HepG2 (cell line): ENCODE results near the gene UBXN6. TPM values are rescaled to one million over a fixed set of nuclear protein-coding genes. Genes with fewer than 3 reads are reported as not detected.

ENCODE experiments used
- AKAP8 ChIP-seq: sonication (generic); formaldehyde crosslinking; IDR thresholded peaks from 2 replicates; pipeline ENCODE4 v1.5.1; 2020; ENCODE audit warnings: mild to moderate bottlenecking, missing genetic modification reagents
- ARID2 ChIP-seq: sonication (generic); formaldehyde crosslinking; IDR thresholded peaks from 2 replicates; pipeline ENCODE4 v1.8.1; 2022; ENCODE audit warnings: mild to moderate bottlenecking, missing genetic modification reagents, borderline replicate concordance
- CSRNP1 ChIP-seq: sonication (generic); formaldehyde crosslinking; IDR thresholded peaks from 2 replicates; pipeline ENCODE4 v1.8.1; 2023; ENCODE audit warnings: mild to moderate bottlenecking, missing genetic modification reagents
- DDIT3 ChIP-seq: sonication (generic); formaldehyde crosslinking; IDR thresholded peaks from 2 replicates; pipeline ENCODE4 v1.4.0; 2020; ENCODE audit warnings: mild to moderate bottlenecking, missing genetic modification reagents
- DMTF1 ChIP-seq: sonication (generic); formaldehyde crosslinking; IDR thresholded peaks from 2 replicates; pipeline ENCODE4 v1.4.0; 2020; ENCODE audit warnings: mild to moderate bottlenecking, missing genetic modification reagents
- PHF8 ChIP-seq: sonication (generic); formaldehyde crosslinking; IDR thresholded peaks from 2 replicates; pipeline ENCODE4 v1.5.0; 2020; ENCODE audit warnings: missing genetic modification reagents
- RFX5 ChIP-seq: IDR thresholded peaks from 2 replicates; pipeline ENCODE4 v1.6.1; 2011; ENCODE audit warnings: low read depth, low read length, improper control_type of control experiment
- SALL2 ChIP-seq: sonication (generic); formaldehyde crosslinking; IDR thresholded peaks from 2 replicates; pipeline ENCODE4 v1.8.1; 2023; ENCODE audit warnings: mild to moderate bottlenecking, missing genetic modification reagents, inconsistent platforms
- SNAPC2 ChIP-seq: sonication (generic); formaldehyde crosslinking; IDR thresholded peaks from 2 replicates; pipeline ENCODE4 v1.8.1; 2022; ENCODE audit warnings: mild to moderate bottlenecking, missing genetic modification reagents
- ZFX ChIP-seq: sonication (generic); formaldehyde crosslinking; IDR thresholded peaks from 2 replicates; pipeline ENCODE4 v1.4.0; 2020; ENCODE audit warnings: mild to moderate bottlenecking, low read depth, missing genetic modification reagents, moderate library complexity
- ZNF550 ChIP-seq: sonication (generic); formaldehyde crosslinking; IDR thresholded peaks from 2 replicates; pipeline ENCODE4 v1.4.0; 2020; ENCODE audit warnings: mild to moderate bottlenecking, missing genetic modification reagents, borderline replicate concordance
- ZNF563 ChIP-seq: sonication (generic); formaldehyde crosslinking; IDR thresholded peaks from 2 replicates; pipeline ENCODE4 v1.8.0; 2022; ENCODE audit warnings: mild to moderate bottlenecking, moderate library complexity, missing genetic modification reagents
- ZNF850 ChIP-seq: sonication (generic); formaldehyde crosslinking; conservative IDR thresholded peaks from 2 replicates; pipeline ENCODE4 v1.9.0; 2021; ENCODE audit warnings: mild to moderate bottlenecking, missing genetic modification reagents
- ZSCAN31 ChIP-seq: sonication (generic); formaldehyde crosslinking; IDR thresholded peaks from 2 replicates; pipeline ENCODE4 v1.5.0; 2020; ENCODE audit warnings: low read depth, mild to moderate bottlenecking, missing genetic modification reagents
- polyA plus RNA-seq, 8 experiments: library from polyadenylated mRNA; depleted of rRNA in 3 of 8; stranded (reverse) in 7 of 8; unstranded in 1 of 8; fragments of >200 nt; fragmentation: Illumina TruSeq in 4 of 8; extraction: Trizol in 4 of 8; gene quantifications; 2 replicates each; pipeline versions ENCODE4 v1.2.1 to v1.2.3, GENCODE V29; 2011 to 2016; ENCODE audit warnings: low read depth in 4 of 8, missing spikeins in 1 of 8, mixed read lengths in 1 of 8; ENCODE audit not compliant: insufficient read depth in 1 of 8
- total RNA-seq, 5 experiments: library from RNA; depleted of rRNA; stranded (reverse); fragments of >200 nt; fragmentation: Illumina TruSeq; extraction: Trizol; gene quantifications; 2 replicates each; pipeline ENCODE4 v1.2.3, GENCODE V29; 2016; ENCODE audit warnings: low read depth in 1 of 5
- TF ChIP-seq, protein P1 (sequence below): sonication (generic); formaldehyde crosslinking; IDR thresholded peaks from 2 replicates; pipeline ENCODE4 v1.4.0; 2020; ENCODE audit warnings: mild to moderate bottlenecking, missing genetic modification reagents, borderline replicate concordance
- TF ChIP-seq, protein P2 (sequence below): IDR thresholded peaks from 2 replicates; pipeline ENCODE4 v1.6.1; 2016; ENCODE audit warnings: missing compliant biosample characterization, missing genetic modification reagents, borderline replicate concordance

Gene UBXN6
- total and polyA plus RNA-seq, 2 of the 13 experiments (the other 11 are each of a cell fraction or from before 2014, with no cell fraction given) = 34.9 to 35.5 TPM

GRCh38 chr19:4400135-4400936, 57.3 kb downstream of the UBXN6 start, which contains the start of gene SH3GL1 (continued):
- TF ChIP-seq, protein P1, sequence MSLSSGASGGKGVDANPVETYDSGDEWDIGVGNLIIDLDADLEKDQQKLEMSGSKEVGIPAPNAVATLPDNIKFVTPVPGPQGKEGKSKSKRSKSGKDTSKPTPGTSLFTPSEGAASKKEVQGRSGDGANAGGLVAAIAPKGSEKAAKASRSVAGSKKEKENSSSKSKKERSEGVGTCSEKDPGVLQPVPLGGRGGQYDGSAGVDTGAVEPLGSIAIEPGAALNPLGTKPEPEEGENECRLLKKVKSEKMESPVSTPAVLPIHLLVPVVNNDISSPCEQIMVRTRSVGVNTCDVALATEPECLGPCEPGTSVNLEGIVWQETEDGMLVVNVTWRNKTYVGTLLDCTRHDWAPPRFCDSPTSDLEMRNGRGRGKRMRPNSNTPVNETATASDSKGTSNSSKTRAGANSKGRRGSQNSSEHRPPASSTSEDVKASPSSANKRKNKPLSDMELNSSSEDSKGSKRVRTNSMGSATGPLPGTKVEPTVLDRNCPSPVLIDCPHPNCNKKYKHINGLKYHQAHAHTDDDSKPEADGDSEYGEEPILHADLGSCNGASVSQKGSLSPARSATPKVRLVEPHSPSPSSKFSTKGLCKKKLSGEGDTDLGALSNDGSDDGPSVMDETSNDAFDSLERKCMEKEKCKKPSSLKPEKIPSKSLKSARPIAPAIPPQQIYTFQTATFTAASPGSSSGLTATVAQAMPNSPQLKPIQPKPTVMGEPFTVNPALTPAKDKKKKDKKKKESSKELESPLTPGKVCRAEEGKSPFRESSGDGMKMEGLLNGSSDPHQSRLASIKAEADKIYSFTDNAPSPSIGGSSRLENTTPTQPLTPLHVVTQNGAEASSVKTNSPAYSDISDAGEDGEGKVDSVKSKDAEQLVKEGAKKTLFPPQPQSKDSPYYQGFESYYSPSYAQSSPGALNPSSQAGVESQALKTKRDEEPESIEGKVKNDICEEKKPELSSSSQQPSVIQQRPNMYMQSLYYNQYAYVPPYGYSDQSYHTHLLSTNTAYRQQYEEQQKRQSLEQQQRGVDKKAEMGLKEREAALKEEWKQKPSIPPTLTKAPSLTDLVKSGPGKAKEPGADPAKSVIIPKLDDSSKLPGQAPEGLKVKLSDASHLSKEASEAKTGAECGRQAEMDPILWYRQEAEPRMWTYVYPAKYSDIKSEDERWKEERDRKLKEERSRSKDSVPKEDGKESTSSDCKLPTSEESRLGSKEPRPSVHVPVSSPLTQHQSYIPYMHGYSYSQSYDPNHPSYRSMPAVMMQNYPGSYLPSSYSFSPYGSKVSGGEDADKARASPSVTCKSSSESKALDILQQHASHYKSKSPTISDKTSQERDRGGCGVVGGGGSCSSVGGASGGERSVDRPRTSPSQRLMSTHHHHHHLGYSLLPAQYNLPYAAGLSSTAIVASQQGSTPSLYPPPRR (CRISPR knock-in tag) = no peak
- TF ChIP-seq, protein P2, sequence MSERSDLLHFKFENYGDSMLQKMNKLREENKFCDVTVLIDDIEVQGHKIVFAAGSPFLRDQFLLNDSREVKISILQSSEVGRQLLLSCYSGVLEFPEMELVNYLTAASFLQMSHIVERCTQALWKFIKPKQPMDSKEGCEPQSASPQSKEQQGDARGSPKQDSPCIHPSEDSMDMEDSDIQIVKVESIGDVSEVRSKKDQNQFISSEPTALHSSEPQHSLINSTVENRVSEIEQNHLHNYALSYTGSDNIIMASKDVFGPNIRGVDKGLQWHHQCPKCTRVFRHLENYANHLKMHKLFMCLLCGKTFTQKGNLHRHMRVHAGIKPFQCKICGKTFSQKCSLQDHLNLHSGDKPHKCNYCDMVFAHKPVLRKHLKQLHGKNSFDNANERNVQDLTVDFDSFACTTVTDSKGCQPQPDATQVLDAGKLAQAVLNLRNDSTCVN (CRISPR knock-in tag) = 0 out of 2 replicates have a peak, but pooled peaks have one; percentile 46
- no peak for TF ChIP-seq ZNF550 (CRISPR knock-in tag)
- TF ChIP-seq ZSCAN31 (CRISPR knock-in tag) = no peak; the same call in 1 of the 2 replicates
- no peak for TF ChIP-seq DDIT3 (CRISPR knock-in tag)
- TF ChIP-seq DMTF1 (CRISPR knock-in tag) = no peak
- TF ChIP-seq CSRNP1 (CRISPR knock-in tag) = 0 out of 2 replicates have a peak, but pooled peaks have one; percentile 9
- TF ChIP-seq PHF8 (CRISPR knock-in tag) = peak; percentile 61
- TF ChIP-seq SALL2 (CRISPR knock-in tag) = no peak
- TF ChIP-seq ZNF850 (CRISPR knock-in tag) = no peak
- TF ChIP-seq RFX5 = no peak
- TF ChIP-seq SNAPC2 (CRISPR knock-in tag) = no peak
- no peak for TF ChIP-seq ARID2 (CRISPR knock-in tag)
- no peak; the same call in 1 of the 2 replicates for TF ChIP-seq AKAP8
- peak; percentile 74 for TF ChIP-seq ZFX (CRISPR knock-in tag)
- TF ChIP-seq ZNF563 (CRISPR knock-in tag) = peak; percentile 58; the same call in 1 of the 2 replicates
